Immature natural killer cell (primary cell): ENCODE data around the gene UBA6. TPM values are rescaled to one million over a fixed set of nuclear protein-coding genes. Genes with fewer than 3 reads are reported as not detected.
"Not testable (repeated sequence)": the region's sequence is repeated elsewhere in the genome, so short reads cannot be mapped to it uniquely, and the experiment has no call there.

Source experiments
- DNase-seq, 3 donors: peaks; one replicate each; pipeline ENCODE4 v3.0.0; 2022; ENCODE audit warnings: mixed read lengths in 1 of 3
- H3K27ac Mint-ChIP-seq, 6 donors: one replicate each; pipeline ENCODE4 v1.8.0; 2020; ENCODE audit warnings: mixed read lengths in 6 of 6, mild to moderate bottlenecking in 5 of 6, inconsistent platforms in 4 of 6, moderate library complexity in 3 of 6
- H3K27me3 Mint-ChIP-seq, 3 donors: one replicate each; pipeline ENCODE4 v1.8.0; 2020 to 2021; ENCODE audit warnings: low read depth in 3 of 3, mild to moderate bottlenecking in 3 of 3, mixed read lengths in 3 of 3, moderate library complexity in 3 of 3, inconsistent platforms in 1 of 3
- H3K36me3 Mint-ChIP-seq, 3 donors: one replicate each; pipeline ENCODE4 v1.8.0; 2020; ENCODE audit warnings: mixed read lengths in 3 of 3, inconsistent platforms in 2 of 3, mild to moderate bottlenecking in 2 of 3
- H3K4me1 Mint-ChIP-seq, 2 donors: one replicate each; pipeline ENCODE4 v1.8.0; 2020; ENCODE audit warnings: inconsistent platforms in 2 of 2, mild to moderate bottlenecking in 2 of 2, mixed read lengths in 2 of 2, moderate library complexity in 1 of 2
- H3K4me3 Mint-ChIP-seq, 5 donors: one replicate each; pipeline ENCODE4 v1.8.0; 2020; ENCODE audit warnings: mild to moderate bottlenecking in 5 of 5, mixed read lengths in 5 of 5, inconsistent platforms in 3 of 5, moderate library complexity in 3 of 5
- H3K9me3 Mint-ChIP-seq, 6 donors: one replicate each; pipeline ENCODE4 v1.8.0; 2020; ENCODE audit warnings: mild to moderate bottlenecking in 6 of 6, mixed read lengths in 6 of 6, inconsistent platforms in 4 of 6, moderate library complexity in 3 of 6
- polyA plus RNA-seq, 3 donors: library from polyadenylated mRNA; unstranded; fragments of 300-500 nt; fragmentation: Illumina TruSeq; gene quantifications; one replicate each; pipeline ENCODE4 v1.2.3, GENCODE V29; 2021

Gene UBA6
- polyA plus RNA-seq, 3 donors from 2014 or later, result 11.7 to 24.9 (median 12.0) TPM

- no peak for DNase-seq
- H3K27me3 Mint-ChIP-seq, result no peaks in the 10 kb centered on the region
- H3K4me1 Mint-ChIP-seq, result peaks cover 17 to 33% of the 10 kb centered on the region in 2 donors
- H3K9me3 Mint-ChIP-seq, result no peaks in the 10 kb centered on the region
- peak overlapping the region; percentile 16 to 80 (median 40) for H3K27ac Mint-ChIP-seq
- peaks cover 14 to 38% (median 21%) of the 10 kb centered on the region in 3 donors for H3K36me3 Mint-ChIP-seq
- no peak overlapping the region for H3K4me3 Mint-ChIP-seq
Observed at GRCh38 chr4:67680581-67681222, 20.3 kb downstream of the UBA6 start.

DNA sequence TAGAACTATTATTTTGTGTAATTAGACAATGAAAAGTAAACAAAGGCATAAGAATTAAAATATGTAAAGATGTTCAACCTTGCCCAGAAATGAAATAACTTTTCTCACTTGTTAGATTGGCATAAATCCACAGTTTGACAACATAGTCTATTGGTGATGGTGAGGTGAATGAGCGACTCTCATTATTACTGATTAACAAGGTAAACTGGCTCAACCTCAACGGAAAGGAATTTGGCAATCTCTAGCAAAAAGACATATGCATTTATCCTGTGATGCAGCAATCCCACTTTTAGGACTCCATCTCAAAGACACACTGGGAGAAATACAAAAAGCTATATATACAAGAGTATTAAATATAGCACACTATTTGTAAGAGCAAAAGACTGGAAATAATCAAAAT, 22.3 kb downstream of the UBA6 start:
- H3K4me1 Mint-ChIP-seq, result peaks cover 7 to 22% of the 10 kb centered on the region in 2 donors
- H3K4me3 Mint-ChIP-seq, result no peak overlapping the region
- H3K9me3 Mint-ChIP-seq, result no peaks in the 10 kb centered on the region
- no peak overlapping the region for H3K27ac Mint-ChIP-seq
- no peak for DNase-seq
- no peaks in the 10 kb centered on the region for H3K27me3 Mint-ChIP-seq
- peaks cover 25 to 50% (median 25%) of the 10 kb centered on the region in 3 donors for H3K36me3 Mint-ChIP-seq

DNA sequence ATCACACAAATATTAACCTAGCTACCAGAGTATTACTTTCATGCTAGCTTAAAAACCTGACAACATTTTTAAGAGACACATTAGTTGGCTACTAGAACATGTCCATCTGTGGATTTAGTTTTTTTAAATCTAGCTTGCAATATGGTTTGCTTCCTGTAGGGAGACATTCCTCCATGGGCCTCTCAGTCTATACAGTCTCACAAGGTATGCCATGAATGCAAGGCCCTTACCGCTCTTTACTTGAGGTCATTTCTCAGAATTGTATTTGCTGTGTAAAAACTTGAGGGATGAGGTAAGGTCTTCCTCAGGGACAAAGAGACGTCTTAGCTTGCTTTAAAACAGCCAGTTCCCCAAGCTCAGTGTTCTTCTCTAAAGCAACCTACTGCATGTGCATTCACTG, 26.9 kb downstream of the UBA6 start:
- H3K27me3 Mint-ChIP-seq, result no peaks in the 10 kb centered on the region
- H3K27ac Mint-ChIP-seq, result peak overlapping the region in 1 of 6 donors; percentile 36
- H3K9me3 Mint-ChIP-seq, result no peaks in the 10 kb centered on the region
- DNase-seq, result no peak
- no peak overlapping the region for H3K4me3 Mint-ChIP-seq
- H3K4me1 Mint-ChIP-seq, result no peaks in the 10 kb centered on the region
- peaks cover 24 to 48% (median 30%) of the 10 kb centered on the region in 3 donors for H3K36me3 Mint-ChIP-seq

DNA sequence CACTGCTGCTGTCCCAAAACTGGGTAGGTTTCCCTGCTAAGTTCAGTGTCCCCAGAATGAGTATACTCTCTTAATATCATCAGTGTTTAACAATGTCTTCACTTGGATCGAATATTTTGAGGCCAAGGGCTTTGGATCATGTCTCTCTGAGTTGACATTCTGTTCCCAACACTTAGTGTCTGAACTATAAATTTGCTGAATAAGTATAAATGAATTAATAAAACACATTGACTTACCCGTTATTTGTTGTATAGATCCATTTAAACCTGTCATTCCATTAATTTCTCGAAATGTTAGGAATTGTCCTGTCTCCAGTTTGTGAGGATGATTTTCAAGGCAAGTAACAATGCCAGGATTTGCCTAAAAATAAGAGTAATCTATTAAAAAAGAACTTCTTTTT, 32.6 kb downstream of the UBA6 start:
- H3K9me3 Mint-ChIP-seq, result no peaks in the 10 kb centered on the region
- no peaks in the 10 kb centered on the region for H3K27me3 Mint-ChIP-seq
- peaks cover 26 to 50% (median 37%) of the 10 kb centered on the region in 3 donors for H3K36me3 Mint-ChIP-seq
- H3K4me3 Mint-ChIP-seq, result no peak overlapping the region
- peak overlapping the region in 1 of 6 donors; percentile 1 for H3K27ac Mint-ChIP-seq
- no peaks in the 10 kb centered on the region for H3K4me1 Mint-ChIP-seq
- no peak for DNase-seq

DNA sequence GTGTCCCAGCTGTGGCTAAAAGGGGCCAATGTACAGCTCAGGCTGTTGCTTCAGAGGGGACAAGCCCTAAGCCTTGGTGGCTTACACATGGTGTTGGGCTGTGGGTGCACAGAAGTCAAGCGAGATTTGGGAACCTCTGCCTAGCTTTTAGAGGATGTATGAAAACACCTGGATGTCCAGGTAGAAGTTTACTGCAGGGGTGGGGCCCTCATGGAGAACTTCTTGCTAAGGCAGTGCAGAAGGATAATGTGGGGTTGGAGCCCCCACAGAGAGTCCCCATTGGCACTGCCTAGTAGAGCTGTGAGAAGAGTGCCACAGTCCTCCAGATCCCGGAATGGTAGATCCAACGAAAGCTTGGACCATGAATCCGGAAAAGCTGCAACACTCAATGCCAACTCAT, 40.5 kb downstream of the UBA6 start:
- H3K4me3 Mint-ChIP-seq, result no peak overlapping the region
- no peak for DNase-seq
- peaks cover 0 to 13% (median 3%) of the 10 kb centered on the region in 6 donors for H3K9me3 Mint-ChIP-seq
- H3K36me3 Mint-ChIP-seq, result peaks cover 44 to 71% (median 64%) of the 10 kb centered on the region in 3 donors
- no peak overlapping the region for H3K27ac Mint-ChIP-seq
- H3K4me1 Mint-ChIP-seq, result peaks cover 8 to 24% of the 10 kb centered on the region in 2 donors
- H3K27me3 Mint-ChIP-seq, result no peaks in the 10 kb centered on the region

DNA sequence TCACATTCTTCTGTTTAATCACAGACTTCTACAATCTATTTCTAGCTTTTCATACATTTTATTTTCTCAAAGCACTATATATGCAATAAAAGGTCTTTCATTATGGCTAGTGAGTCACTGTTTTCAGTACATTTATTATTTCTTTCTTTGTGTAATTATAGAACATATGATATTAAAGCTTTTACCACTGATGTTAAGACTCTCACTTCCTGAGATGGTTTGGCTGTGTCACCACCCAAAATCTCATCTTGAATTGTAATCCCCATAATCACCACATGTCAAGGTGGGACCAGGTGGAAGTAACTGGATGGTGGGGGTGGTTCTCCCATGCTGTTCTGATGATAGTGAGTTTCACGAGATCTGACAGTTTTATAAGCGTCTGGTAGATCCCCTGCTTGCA, 41.9 kb downstream of the UBA6 start:
- Mint-ChIP-seq H3K36me3 (peaks cover 50 to 76% (median 71%) of the 10 kb centered on the region in 3 donors), H3K27ac (no peak overlapping the region), H3K4me3 (no peak overlapping the region), H3K27me3 (no peaks in the 10 kb centered on the region), H3K9me3 (peaks cover 0 to 13% (median 3%) of the 10 kb centered on the region in 6 donors), H3K4me1 (peaks cover 10 to 25% of the 10 kb centered on the region in 2 donors)
- no peak for DNase-seq

- peak overlapping the region in 1 of 6 donors; percentile 42 for H3K27ac Mint-ChIP-seq
- H3K36me3 Mint-ChIP-seq, result peaks cover 53 to 76% (median 70%) of the 10 kb centered on the region in 3 donors
- peaks cover 0 to 13% (median 3%) of the 10 kb centered on the region in 6 donors for H3K9me3 Mint-ChIP-seq
- H3K4me3 Mint-ChIP-seq, result no peak overlapping the region
- no peaks in the 10 kb centered on the region for H3K27me3 Mint-ChIP-seq
- no peak for DNase-seq
- peaks cover 10 to 25% of the 10 kb centered on the region in 2 donors for H3K4me1 Mint-ChIP-seq
Observed at GRCh38 chr4:67658302-67658701, 42.7 kb downstream of the UBA6 start.

DNA sequence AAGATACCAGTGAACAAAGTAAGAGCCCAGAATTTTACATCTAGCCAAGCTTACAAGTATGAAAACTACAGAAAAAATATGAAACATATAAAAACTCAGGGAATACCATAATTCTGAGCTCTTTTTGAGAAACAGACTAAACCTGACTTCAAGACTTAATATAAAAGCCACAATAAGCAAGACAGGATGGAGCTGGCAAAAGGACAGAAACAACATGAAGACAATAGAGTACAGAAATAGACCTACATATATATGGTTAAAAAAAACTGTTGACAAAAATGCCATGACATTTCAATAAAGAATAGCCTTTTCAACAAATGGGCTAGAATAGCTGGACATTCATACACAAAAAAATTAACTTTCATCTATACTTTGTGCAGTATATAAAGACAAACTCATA, 49.4 kb downstream of the UBA6 start:
- Mint-ChIP-seq H3K9me3 (no peaks in the 10 kb centered on the region), H3K36me3 (peaks cover 29 to 48% (median 32%) of the 10 kb centered on the region in 3 donors), H3K4me1 (peaks cover 1 to 12% of the 10 kb centered on the region in 2 donors), H3K4me3 (no peak overlapping the region), H3K27me3 (no peaks in the 10 kb centered on the region), H3K27ac (peak overlapping the region in 1 of 6 donors; percentile 13)
- no peak for DNase-seq

- H3K36me3 Mint-ChIP-seq, result peaks cover 9 to 42% (median 22%) of the 10 kb centered on the region in 3 donors
- H3K4me3 Mint-ChIP-seq, result no peak overlapping the region
- H3K9me3 Mint-ChIP-seq, result no peaks in the 10 kb centered on the region
- H3K27me3 Mint-ChIP-seq, result no peaks in the 10 kb centered on the region
- DNase-seq, result no peak
- peak overlapping the region in 4 of 6 donors; percentile 34 to 63 (median 49) for H3K27ac Mint-ChIP-seq
- H3K4me1 Mint-ChIP-seq, result peaks cover 0 to 5% of the 10 kb centered on the region in 2 donors
Observed at GRCh38 chr4:67638136-67638535, 62.8 kb downstream of the UBA6 start.

DNA sequence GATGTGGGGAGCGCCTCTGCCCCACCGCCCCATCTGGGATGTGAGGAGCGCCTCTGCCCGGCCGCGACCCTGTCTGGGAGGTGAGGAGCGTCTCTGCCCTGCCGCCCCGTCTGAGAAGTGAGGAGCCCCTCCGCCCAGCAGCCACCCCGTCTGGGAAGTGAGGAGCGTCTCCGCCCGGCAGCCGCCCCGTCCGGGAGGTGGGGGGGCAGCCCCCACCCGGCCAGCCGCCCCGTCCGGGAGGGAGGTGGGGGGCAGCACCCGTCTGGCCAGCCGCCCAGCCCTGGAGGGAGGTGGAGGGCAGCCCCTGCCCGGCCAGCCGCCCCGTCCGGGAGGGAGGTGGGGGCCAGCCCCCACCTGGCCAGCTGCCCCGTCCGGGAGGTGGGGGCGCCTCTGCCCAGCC, 64.0 kb downstream of the UBA6 start:
- not testable (repeated sequence) for H3K9me3 Mint-ChIP-seq, DNase-seq, H3K27ac Mint-ChIP-seq, H3K4me3 Mint-ChIP-seq, H3K4me1 Mint-ChIP-seq, H3K27me3 Mint-ChIP-seq
- peaks cover 19 to 46% (median 30%) of the 10 kb centered on the region in 3 donors for H3K36me3 Mint-ChIP-seq

- H3K36me3 Mint-ChIP-seq, result peaks cover 30 to 56% (median 39%) of the 10 kb centered on the region in 3 donors
- H3K9me3 Mint-ChIP-seq, result no peaks in the 10 kb centered on the region
- no peak for DNase-seq
- no peak overlapping the region for H3K27ac Mint-ChIP-seq
- H3K27me3 Mint-ChIP-seq, result no peaks in the 10 kb centered on the region
- no peak overlapping the region for H3K4me3 Mint-ChIP-seq
- H3K4me1 Mint-ChIP-seq, result peaks cover 0 to 5% of the 10 kb centered on the region in 2 donors
Observed at GRCh38 chr4:67635331-67635730, 65.6 kb downstream of the UBA6 start.

DNA sequence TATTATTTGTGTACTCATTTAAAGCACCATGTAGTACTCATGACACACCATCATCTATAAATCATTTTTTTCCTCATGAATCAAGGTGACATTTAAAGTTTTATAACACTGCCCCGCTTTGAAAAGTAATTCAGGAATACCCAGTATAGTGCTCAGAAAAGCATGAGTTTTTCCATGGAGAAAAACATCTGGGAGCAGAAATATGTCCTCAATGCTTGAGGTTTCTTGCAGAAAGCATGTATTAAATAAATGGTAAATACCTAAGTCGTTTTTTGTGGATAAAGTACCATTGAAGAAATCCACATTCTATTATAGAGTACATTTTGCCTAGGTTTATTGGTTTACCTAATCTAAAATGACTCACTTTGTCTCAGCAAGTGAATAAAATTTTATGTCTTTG, 66.2 kb downstream of the UBA6 start:
- no peaks in the 10 kb centered on the region for H3K4me1 Mint-ChIP-seq
- H3K27ac Mint-ChIP-seq, result no peak overlapping the region
- H3K4me3 Mint-ChIP-seq, result no peak overlapping the region
- H3K9me3 Mint-ChIP-seq, result no peaks in the 10 kb centered on the region
- DNase-seq, result no peak
- no peaks in the 10 kb centered on the region for H3K27me3 Mint-ChIP-seq
- peaks cover 30 to 57% (median 39%) of the 10 kb centered on the region in 3 donors for H3K36me3 Mint-ChIP-seq

DNA sequence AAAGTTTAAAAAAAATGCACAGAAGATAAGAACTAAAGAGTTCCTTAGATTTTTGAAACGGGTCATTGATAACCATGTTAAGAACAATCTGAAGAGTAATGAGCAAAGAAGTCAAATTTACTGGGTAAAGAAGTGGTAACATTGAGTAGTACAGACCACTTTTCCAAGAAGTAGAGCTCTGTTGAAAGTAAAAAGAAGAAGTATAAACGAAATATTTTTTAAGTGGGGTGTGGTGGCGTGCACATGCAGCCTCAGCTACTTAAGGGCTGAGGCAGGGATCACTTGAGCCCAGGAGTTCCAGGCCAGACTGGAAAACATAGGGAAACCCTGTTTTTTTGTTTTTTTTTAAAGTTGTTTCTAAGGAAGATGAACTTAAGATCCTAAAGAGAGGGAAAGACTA, 68.5 kb downstream of the UBA6 start:
- no peaks in the 10 kb centered on the region for H3K9me3 Mint-ChIP-seq

DNA sequence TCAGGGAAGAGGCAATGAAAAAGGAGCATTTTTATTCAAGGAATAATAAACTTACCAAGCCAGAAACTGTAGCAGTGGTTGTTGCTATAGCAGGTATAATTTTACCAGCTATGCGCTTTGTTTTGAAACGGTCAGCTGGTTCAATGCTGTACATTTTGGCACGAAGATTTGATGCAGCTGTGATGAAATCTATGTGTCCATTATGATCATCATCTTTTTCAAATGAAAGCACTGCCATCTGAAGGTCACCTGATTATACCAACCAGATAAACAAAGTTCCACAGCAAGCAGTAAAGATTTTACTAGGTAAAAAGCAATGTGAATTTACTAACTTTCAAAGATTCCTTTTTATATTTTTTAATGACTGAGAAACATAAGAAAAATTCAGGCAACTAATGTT, 76.0 kb downstream of the UBA6 start:
- no peaks in the 10 kb centered on the region for H3K9me3 Mint-ChIP-seq
- no peak overlapping the region for H3K4me3 Mint-ChIP-seq
- H3K27ac Mint-ChIP-seq, result no peak overlapping the region
- DNase-seq, result no peak
- peaks cover 28 to 56% (median 40%) of the 10 kb centered on the region in 3 donors for H3K36me3 Mint-ChIP-seq
- no peaks in the 10 kb centered on the region for H3K4me1 Mint-ChIP-seq
- H3K27me3 Mint-ChIP-seq, result no peaks in the 10 kb centered on the region

More for the DNA sequence above, 68.5 kb downstream of the UBA6 start:
- no peaks in the 10 kb centered on the region for H3K27me3 Mint-ChIP-seq
- H3K36me3 Mint-ChIP-seq, result peaks cover 37 to 61% (median 37%) of the 10 kb centered on the region in 3 donors
- H3K4me1 Mint-ChIP-seq, result no peaks in the 10 kb centered on the region
- H3K4me3 Mint-ChIP-seq, result no peak overlapping the region
- peak overlapping the region in 2 of 6 donors; percentile 26 to 49 for H3K27ac Mint-ChIP-seq
- no peak for DNase-seq

DNA sequence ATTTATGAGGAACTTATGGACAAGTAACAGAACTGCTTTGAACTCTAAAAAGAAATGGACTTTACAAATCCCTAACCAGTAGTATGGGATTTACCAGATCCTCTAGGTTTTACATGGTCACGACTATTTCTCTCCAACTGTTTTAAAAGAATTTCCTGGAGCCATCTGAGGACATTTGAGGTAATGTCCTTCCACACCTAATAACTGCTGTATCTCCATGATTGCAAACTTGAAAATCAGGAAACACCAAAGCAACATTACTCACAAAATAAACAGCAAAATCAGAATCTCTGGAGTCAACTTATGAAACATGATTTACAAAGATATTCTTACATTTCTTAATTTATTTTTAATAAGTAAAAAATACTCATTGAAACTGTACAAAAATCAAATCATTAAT, 84.5 kb downstream of the UBA6 start:
- Mint-ChIP-seq H3K27ac (no peak overlapping the region), H3K4me1 (no peaks in the 10 kb centered on the region), H3K27me3 (no peaks in the 10 kb centered on the region), H3K9me3 (no peaks in the 10 kb centered on the region), H3K4me3 (no peak overlapping the region), H3K36me3 (peaks cover 40 to 61% (median 54%) of the 10 kb centered on the region in 3 donors)
- no peak for DNase-seq
